MM.1S (cell line): ENCODE data around the gene MTNR1B.

ENCODE experiments used
- EZH2 ChIP-seq: fragments of 300-600 bp; sonication (generic); optimal IDR thresholded peaks from 2 replicates; pipeline ENCODE3; 2017; ENCODE audit warnings: low read depth, mild to moderate bottlenecking, antibody characterized with exemption, low read length, mixed read lengths
- TF ChIP-seq, protein P1 (sequence below): fragments of 300-600 bp; sonication (generic); IDR thresholded peaks from 2 replicates; pipeline ENCODE4 v1.5.1; 2016; ENCODE audit warnings: antibody characterized with exemption, low read length, mixed read lengths

DNA sequence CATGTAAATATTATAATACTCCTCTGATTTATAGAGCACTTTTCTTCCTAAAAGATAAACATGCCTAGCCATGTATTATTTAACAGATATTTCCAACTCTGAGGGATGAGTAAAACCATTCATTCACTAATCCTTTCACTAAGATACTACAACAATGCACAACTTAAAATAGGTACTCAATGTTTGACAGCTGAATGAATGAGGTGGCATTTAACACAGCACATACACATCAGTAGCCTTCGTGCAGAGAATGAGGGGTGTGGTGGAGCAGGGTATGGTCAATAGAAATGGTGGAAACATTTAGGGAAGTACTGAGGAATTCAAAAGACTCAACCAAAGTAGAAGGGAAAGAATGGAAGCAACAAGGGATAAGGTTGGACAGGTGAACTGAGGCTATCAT lies 46.7 kb upstream of the MTNR1B start:
- TF ChIP-seq, protein P1, sequence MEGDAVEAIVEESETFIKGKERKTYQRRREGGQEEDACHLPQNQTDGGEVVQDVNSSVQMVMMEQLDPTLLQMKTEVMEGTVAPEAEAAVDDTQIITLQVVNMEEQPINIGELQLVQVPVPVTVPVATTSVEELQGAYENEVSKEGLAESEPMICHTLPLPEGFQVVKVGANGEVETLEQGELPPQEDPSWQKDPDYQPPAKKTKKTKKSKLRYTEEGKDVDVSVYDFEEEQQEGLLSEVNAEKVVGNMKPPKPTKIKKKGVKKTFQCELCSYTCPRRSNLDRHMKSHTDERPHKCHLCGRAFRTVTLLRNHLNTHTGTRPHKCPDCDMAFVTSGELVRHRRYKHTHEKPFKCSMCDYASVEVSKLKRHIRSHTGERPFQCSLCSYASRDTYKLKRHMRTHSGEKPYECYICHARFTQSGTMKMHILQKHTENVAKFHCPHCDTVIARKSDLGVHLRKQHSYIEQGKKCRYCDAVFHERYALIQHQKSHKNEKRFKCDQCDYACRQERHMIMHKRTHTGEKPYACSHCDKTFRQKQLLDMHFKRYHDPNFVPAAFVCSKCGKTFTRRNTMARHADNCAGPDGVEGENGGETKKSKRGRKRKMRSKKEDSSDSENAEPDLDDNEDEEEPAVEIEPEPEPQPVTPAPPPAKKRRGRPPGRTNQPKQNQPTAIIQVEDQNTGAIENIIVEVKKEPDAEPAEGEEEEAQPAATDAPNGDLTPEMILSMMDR = no peak
- no peak for TF ChIP-seq EZH2
